Central memory CD8-positive, alpha-beta T cell (primary cell): ENCODE data around the gene PGM5.

ENCODE experiments used
- ATAC-seq: fragments of 150-1000 bp; cut with Tn5 transposase; replicated peaks from 2 replicates; pipeline ENCODE4 v1.10.0; 2022; ENCODE audit warnings: mild to moderate bottlenecking, moderate FRiP score, moderate number of reproducible peaks; ENCODE audit not compliant: poor library complexity, severe bottlenecking; ENCODE audit errors: extremely low read depth
- DNase-seq, 2 donors: peaks; one replicate each; pipeline ENCODE4 v3.0.0; 2021; ENCODE audit warnings: low spot score in 2 of 2
- H3K27ac Mint-ChIP-seq: one replicate; pipeline ENCODE4 v1.8.0; 2022; ENCODE audit warnings: low read depth, mild to moderate bottlenecking, moderate library complexity, mixed read lengths
- H3K27me3 Mint-ChIP-seq: one replicate; pipeline ENCODE4 v1.8.0; 2022; ENCODE audit warnings: mixed read lengths
- H3K36me3 Mint-ChIP-seq: one replicate; pipeline ENCODE4 v1.8.0; 2022; ENCODE audit warnings: mild to moderate bottlenecking, moderate library complexity, mixed read lengths; ENCODE audit not compliant: insufficient read depth
- H3K4me1 Mint-ChIP-seq: one replicate; pipeline ENCODE4 v1.8.0; 2022; ENCODE audit warnings: mixed read lengths
- H3K4me3 Mint-ChIP-seq: one replicate; pipeline ENCODE4 v1.8.0; 2022; ENCODE audit warnings: mild to moderate bottlenecking, moderate library complexity, mixed read lengths
- H3K9me3 Mint-ChIP-seq: one replicate; pipeline ENCODE4 v1.8.0; 2022; ENCODE audit warnings: mixed read lengths

The PGM5 gene

DNA sequence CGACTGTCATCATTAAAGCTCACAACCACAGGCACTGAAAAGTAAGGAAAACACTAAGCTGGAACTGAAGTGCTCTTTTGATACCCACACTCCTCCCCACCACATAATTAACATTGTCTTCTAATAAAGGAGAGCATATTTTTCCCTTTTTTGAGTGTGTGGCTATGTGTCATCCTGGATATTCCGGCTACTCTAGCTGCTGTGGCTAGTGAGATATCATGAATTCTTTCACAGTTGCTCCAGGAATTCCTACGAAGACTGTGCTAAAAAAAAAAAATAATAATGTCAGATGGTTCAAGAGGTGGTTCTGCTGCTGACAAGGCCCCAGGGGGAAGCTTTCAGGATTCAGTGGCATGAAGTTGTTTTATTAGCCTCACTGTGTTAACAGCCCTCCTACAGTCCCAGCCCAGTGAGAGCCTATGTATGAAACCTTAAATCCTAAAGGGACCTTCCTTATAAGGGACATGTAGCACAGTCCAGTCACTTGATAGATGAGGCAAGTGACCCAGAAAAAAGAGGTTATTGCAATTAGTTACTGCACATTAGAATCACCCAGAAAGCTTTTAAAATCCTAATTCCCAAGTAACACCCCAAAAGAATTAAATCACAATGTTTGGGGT, 137.7 kb downstream of the PGM5 start:
- ATAC-seq, result no peak
- no peak for DNase-seq
- Mint-ChIP-seq H3K4me3 (no peak overlapping the region), H3K4me1 (no peaks in the 10 kb centered on the region), H3K9me3 (no peaks in the 10 kb centered on the region), H3K27me3 (peaks cover 63% of the 10 kb centered on the region), H3K27ac (no peak overlapping the region), H3K36me3 (no peaks in the 10 kb centered on the region)

- Mint-ChIP-seq H3K36me3 (no peaks in the 10 kb centered on the region), H3K4me3 (no peak overlapping the region), H3K4me1 (no peaks in the 10 kb centered on the region), H3K27me3 (peaks cover 68% of the 10 kb centered on the region), H3K27ac (no peak overlapping the region), H3K9me3 (no peaks in the 10 kb centered on the region)
- ATAC-seq (no peak), DNase-seq (no peak)
Observed at GRCh38 chr9:68495247-68495646, 138.8 kb downstream of the PGM5 start.

GRCh38 chr9:68496356-68496755, 139.9 kb downstream of the PGM5 start:
- H3K9me3 Mint-ChIP-seq, result no peaks in the 10 kb centered on the region
- DNase-seq (no peak), ATAC-seq (no peak)
- no peak overlapping the region for H3K4me3 Mint-ChIP-seq
- no peak overlapping the region for H3K27ac Mint-ChIP-seq
- H3K36me3 Mint-ChIP-seq, result no peaks in the 10 kb centered on the region
- H3K27me3 Mint-ChIP-seq, result peaks cover 69% of the 10 kb centered on the region
- H3K4me1 Mint-ChIP-seq, result no peaks in the 10 kb centered on the region

GRCh38 chr9:68497629-68498028, 141.2 kb downstream of the PGM5 start:
- DNase-seq (no peak), ATAC-seq (no peak)
- H3K4me3 Mint-ChIP-seq, result no peak overlapping the region
- H3K9me3 Mint-ChIP-seq, result no peaks in the 10 kb centered on the region
- no peaks in the 10 kb centered on the region for H3K36me3 Mint-ChIP-seq
- H3K27me3 Mint-ChIP-seq, result peaks cover 57% of the 10 kb centered on the region
- no peak overlapping the region for H3K27ac Mint-ChIP-seq
- H3K4me1 Mint-ChIP-seq, result no peaks in the 10 kb centered on the region

GRCh38 chr9:68498816-68499215, 142.4 kb downstream of the PGM5 start:
- no peaks in the 10 kb centered on the region for H3K9me3 Mint-ChIP-seq
- ATAC-seq (no peak), DNase-seq (no peak)
- H3K4me3 Mint-ChIP-seq, result no peak overlapping the region
- H3K27ac Mint-ChIP-seq, result no peak overlapping the region
- H3K36me3 Mint-ChIP-seq, result no peaks in the 10 kb centered on the region
- no peaks in the 10 kb centered on the region for H3K4me1 Mint-ChIP-seq
- peaks cover 45% of the 10 kb centered on the region for H3K27me3 Mint-ChIP-seq

- Mint-ChIP-seq H3K9me3 (no peaks in the 10 kb centered on the region), H3K27me3 (peaks cover 28% of the 10 kb centered on the region), H3K4me1 (no peaks in the 10 kb centered on the region), H3K27ac (no peak overlapping the region), H3K36me3 (no peaks in the 10 kb centered on the region), H3K4me3 (no peak overlapping the region)
- ATAC-seq (no peak), DNase-seq (no peak)
Observed at GRCh38 chr9:68500457-68501381, 144.3 kb downstream of the PGM5 start.

GRCh38 chr9:68502279-68502678, 145.9 kb downstream of the PGM5 start:
- peaks cover 26% of the 10 kb centered on the region for H3K27me3 Mint-ChIP-seq
- H3K4me1 Mint-ChIP-seq, result no peaks in the 10 kb centered on the region
- no peak overlapping the region for H3K27ac Mint-ChIP-seq
- H3K36me3 Mint-ChIP-seq, result no peaks in the 10 kb centered on the region
- no peak overlapping the region for H3K4me3 Mint-ChIP-seq
- no peak for DNase-seq
- H3K9me3 Mint-ChIP-seq, result no peaks in the 10 kb centered on the region
- ATAC-seq, result no peak

DNA sequence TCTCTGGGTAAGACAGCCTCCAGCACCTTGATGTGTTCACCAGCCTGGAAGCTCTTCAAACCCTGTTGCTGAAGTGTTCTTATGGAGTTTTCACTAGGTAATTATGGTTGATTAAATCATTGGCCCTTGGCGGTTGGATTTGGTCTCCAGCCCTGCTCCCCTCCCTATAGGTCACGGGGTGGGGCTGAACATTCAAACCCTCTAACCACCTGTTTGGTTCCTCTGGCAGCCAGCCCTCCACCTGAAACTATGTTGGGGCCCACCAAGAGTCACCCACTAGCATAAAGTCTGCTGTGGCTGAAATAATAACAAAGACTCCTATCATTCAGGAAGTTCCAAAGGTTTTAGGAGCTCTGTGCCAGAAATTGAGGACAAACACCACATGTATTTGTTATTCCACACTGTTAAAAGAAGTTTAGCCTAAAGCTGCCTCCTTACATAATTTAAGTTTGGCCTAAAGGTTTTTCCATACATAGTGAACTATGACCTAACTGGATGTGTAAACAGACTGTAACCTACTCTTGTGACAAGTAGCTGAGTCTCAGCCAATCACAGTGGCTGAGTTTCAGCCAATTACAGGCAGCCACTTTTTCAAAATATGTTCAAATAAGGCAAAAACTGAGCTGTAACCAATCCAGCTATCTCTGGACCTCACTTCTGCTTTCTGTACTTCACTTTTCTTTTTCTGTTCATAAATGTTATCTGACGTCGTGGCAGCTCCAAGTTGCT, 149.4 kb downstream of the PGM5 start:
- Mint-ChIP-seq H3K9me3 (no peaks in the 10 kb centered on the region), H3K27ac (no peak overlapping the region), H3K36me3 (peaks cover 2% of the 10 kb centered on the region), H3K4me3 (no peak overlapping the region), H3K4me1 (no peaks in the 10 kb centered on the region), H3K27me3 (no peaks in the 10 kb centered on the region)
- ATAC-seq (no peak), DNase-seq (no peak)

GRCh38 chr9:68506551-68506950, 150.1 kb downstream of the PGM5 start:
- Mint-ChIP-seq H3K27ac (no peak overlapping the region), H3K36me3 (peaks cover 2% of the 10 kb centered on the region), H3K27me3 (no peaks in the 10 kb centered on the region), H3K4me3 (no peak overlapping the region), H3K4me1 (no peaks in the 10 kb centered on the region), H3K9me3 (no peaks in the 10 kb centered on the region)
- no peak for ATAC-seq
- DNase-seq, result no peak

DNA sequence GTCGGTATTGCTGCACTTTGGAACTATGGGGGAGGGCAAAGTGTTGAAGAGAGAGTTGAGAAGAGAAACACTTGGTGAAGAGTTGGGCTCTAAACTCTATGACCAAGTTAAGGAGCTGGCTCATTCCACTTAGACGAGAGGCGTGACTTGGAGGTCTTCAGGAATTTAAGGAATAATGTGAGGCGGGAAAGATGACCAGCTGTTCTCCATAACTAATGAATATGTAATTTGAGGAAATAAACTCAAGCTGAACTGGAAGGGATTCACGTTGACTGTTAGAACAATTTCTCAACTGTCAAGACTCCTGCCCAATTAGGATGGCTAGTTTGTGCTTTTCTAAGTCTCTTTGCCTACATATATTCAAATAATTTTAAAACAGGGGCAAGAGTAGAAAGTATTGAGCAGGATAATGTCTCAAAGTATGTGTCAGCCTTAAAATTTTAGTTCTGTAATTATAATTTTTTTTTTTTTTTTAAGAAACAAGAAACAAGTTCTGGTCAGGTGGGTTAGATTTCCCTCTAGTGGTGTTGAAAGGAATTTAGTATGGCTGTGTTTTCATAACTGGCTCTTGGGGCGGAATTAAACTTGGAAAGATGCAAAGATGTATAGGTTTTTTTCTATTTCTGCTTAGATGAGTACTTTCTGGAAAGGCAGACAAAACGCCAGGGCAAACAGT, 150.9 kb downstream of the PGM5 start:
- Mint-ChIP-seq H3K36me3 (peaks cover 2% of the 10 kb centered on the region), H3K27me3 (no peaks in the 10 kb centered on the region), H3K4me3 (no peak overlapping the region), H3K9me3 (no peaks in the 10 kb centered on the region), H3K4me1 (no peaks in the 10 kb centered on the region), H3K27ac (no peak overlapping the region)
- DNase-seq, result no peak
- no peak for ATAC-seq

GRCh38 chr9:68507806-68508145, 151.4 kb downstream of the PGM5 start:
- no peaks in the 10 kb centered on the region for H3K4me1 Mint-ChIP-seq
- H3K36me3 Mint-ChIP-seq, result peaks cover 2% of the 10 kb centered on the region
- no peak overlapping the region for H3K27ac Mint-ChIP-seq
- H3K4me3 Mint-ChIP-seq, result no peak overlapping the region
- ATAC-seq, result no peak
- no peaks in the 10 kb centered on the region for H3K9me3 Mint-ChIP-seq
- no peaks in the 10 kb centered on the region for H3K27me3 Mint-ChIP-seq
- no peak for DNase-seq

DNA sequence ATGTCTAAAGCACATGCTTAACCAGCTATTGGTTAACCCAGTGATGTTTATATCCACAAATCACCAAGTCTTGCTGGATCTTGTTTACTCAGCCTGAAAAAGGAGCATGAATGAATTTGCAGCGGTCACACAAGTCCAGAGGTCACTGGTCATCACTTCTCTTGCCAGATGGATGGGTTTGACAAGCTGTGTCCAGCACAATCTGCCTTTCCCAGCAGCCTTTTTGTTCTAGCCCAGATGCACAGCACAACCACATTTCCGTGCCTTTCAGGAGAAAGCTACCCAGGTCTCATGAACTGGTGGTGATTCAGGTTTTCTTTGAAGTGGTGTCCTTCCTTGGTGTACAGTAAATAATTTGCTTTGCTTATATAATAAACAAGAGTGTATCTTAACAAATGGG, 152.1 kb downstream of the PGM5 start:
- Mint-ChIP-seq H3K27ac (no peak overlapping the region), H3K4me3 (no peak overlapping the region), H3K4me1 (no peaks in the 10 kb centered on the region), H3K27me3 (no peaks in the 10 kb centered on the region), H3K36me3 (peaks cover 2% of the 10 kb centered on the region), H3K9me3 (no peaks in the 10 kb centered on the region)
- DNase-seq (no peak), ATAC-seq (no peak)
